Endothelial cell of umbilical vein (primary cell): Measurements from ENCODE around the gene ATP5PD. TPM values are rescaled to one million over a fixed set of nuclear protein-coding genes. Genes with fewer than 3 reads are reported as not detected.

Experiments used
- BruUV-seq: library from RNA; stranded (reverse); fragments of 400-500 nt; replicated peaks from 2 replicates; lab custom pipeline; 2021; lab: Mats Ljungman, UMichigan
- CTCF ChIA-PET: fragments of 300-600, 350-600 bp; sonication (Branson Sonifier 250); formaldehyde crosslinking; loops from one replicate; lab custom pipeline; 2021; ENCODE audit warnings: antibody characterized with exemption, inconsistent platforms; lab: Charles Lee
- POLR2A ChIA-PET: fragments of 300-600, 350-600 bp; sonication (Branson Sonifier 250); formaldehyde crosslinking; loops from one replicate; lab custom pipeline; 2021; ENCODE audit warnings: antibody characterized with exemption, inconsistent platforms; lab: Charles Lee
- DNase-seq: peaks from one replicate; pipeline ENCODE4 v3.0.0-alpha.2; 2011; ENCODE audit warnings: low read depth, low spot score
- FAIRE-seq: peaks from 2 replicates; lab custom pipeline; 2011; peaks lifted over from hg19 to GRCh38; lab: Jason Lieb, UNC
- H2AFZ ChIP-seq: 2 replicates; pipeline ENCODE4 v1.6.0; 2012; ENCODE audit warnings: low read depth, low read length, control low read depth, inconsistent platforms
- H3K27ac ChIP-seq: 2 replicates; pipeline ENCODE4 v1.5.1; 2011; ENCODE audit warnings: low read depth, mild to moderate bottlenecking, control low read depth, low read length, moderate library complexity; ENCODE audit not compliant: insufficient read depth
- H3K27me3 ChIP-seq, 2 experiments: 2 replicates each; pipeline versions ENCODE4 v1.6.0 to v1.6.1; 2011; ENCODE audit warnings: low read length in 2 of 2, mixed read lengths in 1 of 2; ENCODE audit not compliant: control insufficient read depth in 2 of 2, insufficient read depth in 2 of 2
- H3K36me3 ChIP-seq, 2 experiments: 2 replicates in 1 of 2; 3 replicates in 1 of 2; pipeline ENCODE4 v1.5.1; 2011; ENCODE audit warnings: low read length in 2 of 2, mild to moderate bottlenecking in 1 of 2, moderate library complexity in 1 of 2; ENCODE audit not compliant: control insufficient read depth in 2 of 2, insufficient read depth in 2 of 2; ENCODE audit errors: extremely low read depth in 1 of 2
- H3K4me1 ChIP-seq: 3 replicates; pipeline ENCODE4 v1.5.1; 2011; ENCODE audit warnings: mild to moderate bottlenecking, low read length; ENCODE audit not compliant: control insufficient read depth, insufficient read depth; ENCODE audit errors: extremely low read depth
- H3K4me2 ChIP-seq: 2 replicates; pipeline ENCODE4 v1.6.1; 2011; ENCODE audit warnings: low read length, control low read depth, mixed read lengths; ENCODE audit not compliant: insufficient read depth
- H3K4me3 ChIP-seq, 3 experiments: fragments of 200-600 bp in 1 of 3; sonication (generic), shearing (Covaris generic) in 1 of 3; replicated peaks in 1 of 3; 2 replicates each; pipeline ENCODE4 v1.5.1; 2011 to 2016; ENCODE audit warnings: control low read depth in 3 of 3, low read length in 3 of 3, mild to moderate bottlenecking in 2 of 3, inconsistent platforms in 1 of 3, low read depth in 1 of 3, moderate library complexity in 1 of 3; ENCODE audit not compliant: insufficient read depth in 1 of 3
- H3K79me2 ChIP-seq: 2 replicates; pipeline ENCODE4 v1.6.0; 2012; ENCODE audit warnings: low read length, inconsistent platforms; ENCODE audit not compliant: control insufficient read depth, insufficient read depth
- H3K9ac ChIP-seq: replicated peaks from 2 replicates; pipeline ENCODE3; 2011; ENCODE audit warnings: low read length, control low read depth; ENCODE audit not compliant: insufficient read depth; ENCODE audit errors: extremely low read depth
- H3K9me1 ChIP-seq: replicated peaks from 3 replicates; pipeline ENCODE4 v1.6.0; 2011; ENCODE audit warnings: mild to moderate bottlenecking, low read length; ENCODE audit not compliant: control insufficient read depth, insufficient read depth; ENCODE audit errors: extremely low read depth
- H3K9me3 ChIP-seq: replicated peaks from 2 replicates; pipeline ENCODE4 v1.5.1; 2012; ENCODE audit warnings: low read length, inconsistent platforms; ENCODE audit not compliant: control insufficient read depth, insufficient read depth
- H4K20me1 ChIP-seq: replicated peaks from 2 replicates; pipeline ENCODE3; 2011; ENCODE audit warnings: mild to moderate bottlenecking, low read length; ENCODE audit not compliant: control insufficient read depth, insufficient read depth; ENCODE audit errors: extremely low read depth
- EZH2 ChIP-seq: IDR thresholded peaks from 2 replicates; pipeline ENCODE4 v1.6.1; 2012; ENCODE audit warnings: borderline replicate concordance, low read depth, mild to moderate bottlenecking, moderate library complexity, low read length, inconsistent platforms; ENCODE audit not compliant: severe bottlenecking
- FOS ChIP-seq: IDR thresholded peaks from 2 replicates; pipeline ENCODE4 v1.6.1; 2011; ENCODE audit warnings: mild to moderate bottlenecking, low read length, moderate library complexity, borderline replicate concordance; ENCODE audit not compliant: insufficient read depth
- GATA2 ChIP-seq: IDR thresholded peaks from 2 replicates; pipeline ENCODE4 v1.7.0; 2011; ENCODE audit warnings: low read depth, mild to moderate bottlenecking, moderate library complexity, mixed read lengths, low read length; ENCODE audit not compliant: insufficient read length, insufficient read depth
- JUN ChIP-seq: IDR thresholded peaks from 2 replicates; pipeline ENCODE4 v1.6.1; 2011; ENCODE audit warnings: borderline replicate concordance, low read depth; ENCODE audit not compliant: insufficient read length, insufficient read depth
- MYC ChIP-seq: IDR thresholded peaks from one replicate; pipeline ENCODE4 v1.6.1; 2011; ENCODE audit warnings: mild to moderate bottlenecking, low read depth, low read length
- POLR2A ChIP-seq: IDR thresholded peaks from 2 replicates; pipeline ENCODE4 v1.6.1; 2012; ENCODE audit warnings: low read depth, mild to moderate bottlenecking, control low read depth, low read length
- POLR2AphosphoS5 ChIP-seq: IDR thresholded peaks from 2 replicates; pipeline ENCODE4 v1.6.1; 2012; ENCODE audit warnings: low read depth, mild to moderate bottlenecking, control low read depth, low read length, moderate library complexity; ENCODE audit not compliant: insufficient read depth
- dilution Hi-C: fragments of 300-500 bp; cut with MboI; formaldehyde crosslinking; loops from one replicate; pipeline ENCODE4 v1.15.0; 2019; ENCODE audit warnings: low sequenced_read_pairs; ENCODE audit not compliant: extremely low pct_ligation_motif_present
- intact Hi-C: fragments of 100-400 bp; cut with micrococcal nuclease; formaldehyde crosslinking; loops from one replicate; pipeline ENCODE4 v1.10.0; 2022
- polyA plus RNA-seq, 4 experiments: library from polyadenylated mRNA; depleted of rRNA in 3 of 4; stranded (reverse) in 3 of 4; unstranded in 1 of 4; fragments of >200 nt; gene quantifications; 2 replicates each; pipeline versions ENCODE4 v1.2.1 to v1.2.3, GENCODE V29; 2011 to 2012; ENCODE audit warnings: missing spikeins in 1 of 4
- total RNA-seq: library from RNA; stranded (reverse); gene quantifications from 2 replicates; pipeline ENCODE4 v1.2.3, GENCODE V29; 2021
- TF ChIP-seq, protein P1 (sequence below): IDR thresholded peaks from 2 replicates; pipeline ENCODE4 v1.6.1; 2011; ENCODE audit not compliant: insufficient read depth, insufficient read length
- TF ChIP-seq, protein P2 (sequence below), 2 donors: IDR thresholded peaks; 1 replicate in 1 of 2; 2 replicates in 1 of 2; pipeline ENCODE4 v1.5.1; 2011; ENCODE audit warnings: low read length in 2 of 2, mild to moderate bottlenecking in 2 of 2, moderate library complexity in 2 of 2, control low read depth in 1 of 2, inconsistent platforms in 1 of 2, low read depth in 1 of 2; ENCODE audit not compliant: insufficient read depth in 1 of 2; ENCODE audit errors: extremely low read depth in 1 of 2

The ATP5PD gene
- total and polyA plus RNA-seq, 2 donors (not counting 3 experiments of a cell fraction or from before 2014, with no cell fraction given): 182 to 200 TPM

DNA sequence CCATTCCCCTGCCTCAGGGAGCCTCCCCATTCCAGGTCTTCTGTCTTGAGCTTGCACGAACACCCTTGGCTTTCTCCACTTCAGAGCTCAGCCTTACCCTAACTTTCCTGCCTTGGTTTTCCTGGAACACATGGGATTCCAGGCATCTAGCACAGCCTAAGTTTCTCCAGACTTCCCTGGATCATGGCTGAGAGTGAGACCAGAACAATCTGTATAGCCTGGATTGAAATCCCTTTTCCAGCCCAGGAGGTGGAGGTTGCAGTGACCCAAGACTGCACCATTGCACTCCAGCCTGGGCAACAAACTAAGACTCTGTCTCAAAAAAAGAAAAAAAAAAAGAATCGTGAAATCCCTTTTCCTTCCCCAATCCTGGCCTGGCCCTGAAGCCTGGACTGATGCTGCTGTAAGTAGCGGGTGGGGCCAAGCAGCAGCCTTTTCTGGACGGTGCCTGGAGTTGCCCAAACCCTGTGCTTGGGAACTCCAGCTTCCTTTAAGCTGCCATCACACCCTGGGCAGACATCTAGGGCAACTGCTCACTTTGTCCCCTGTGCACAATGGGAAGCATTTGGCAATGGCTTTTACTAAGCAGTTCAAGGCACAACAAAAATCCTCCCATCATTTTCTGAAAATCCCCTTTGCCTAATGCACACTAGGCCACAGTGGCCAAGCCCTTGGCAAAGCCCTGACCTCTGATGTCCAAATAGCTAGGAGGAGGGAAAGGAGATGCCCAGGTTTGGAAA is 29.0 kb upstream of the ATP5PD start:
- no peaks in the 10 kb centered on the region for H4K20me1 ChIP-seq
- no peaks in the 10 kb centered on the region for H3K36me3 ChIP-seq
- H3K27ac ChIP-seq: no peak overlapping the region
- H3K27me3 ChIP-seq: no peaks in the 10 kb centered on the region
- H3K9ac ChIP-seq: no peak overlapping the region
- no peak overlapping the region for H2AFZ ChIP-seq
- POLR2A ChIA-PET: interaction anchor here (0.6 kb wide), 1 partner anchor 34 kb away, joined by 3 read pairs; the partner anchor contains the start of gene ARMC7
- BruUV-seq: no TSS peak
- no peak for FAIRE-seq
- CTCF ChIA-PET: interaction anchor here (0.6 to 3.5 kb wide), 10 partner anchors 10 to 85 kb away, joined by 3 to 15 read pairs (median 4); partner anchors contain the start of gene ARMC7
- dilution Hi-C loops: no loop called here
- TF ChIP-seq POLR2AphosphoS5: no peak
- intact Hi-C loops: loop anchor here (2.0 kb wide), 1 partner anchor 29 kb away; no protein-coding TSS in a partner anchor
- no peaks in the 10 kb centered on the region for H3K9me1 ChIP-seq
- DNase-seq: no peak
- no peak overlapping the region for H3K4me2 ChIP-seq
- no peak overlapping the region for H3K4me3 ChIP-seq
- H3K79me2 ChIP-seq: no peaks in the 10 kb centered on the region
- peaks cover 16% of the 10 kb centered on the region for H3K4me1 ChIP-seq
- H3K9me3 ChIP-seq: no peaks in the 10 kb centered on the region

DNA sequence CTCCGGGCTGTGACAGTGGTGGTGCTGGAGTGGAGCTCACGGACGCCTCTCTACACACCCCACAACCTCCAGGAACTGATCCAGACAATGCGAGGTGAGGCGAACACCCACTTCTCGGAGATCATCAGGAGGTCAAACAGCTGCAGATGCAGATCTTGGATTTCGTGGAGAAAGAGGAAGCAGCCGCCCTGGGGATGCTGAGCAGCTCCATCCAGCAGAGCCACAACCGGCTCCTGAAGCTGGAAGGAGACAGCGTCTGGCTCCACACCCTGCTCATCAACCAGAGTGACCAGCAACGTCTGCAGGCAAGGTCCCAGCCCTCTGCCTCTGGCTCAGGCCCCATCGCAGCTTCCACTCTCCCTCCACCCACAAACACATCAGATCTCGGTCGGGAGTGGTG is 27.8 kb upstream of the ATP5PD start:
- no peak overlapping the region for H3K4me3 ChIP-seq
- no peak overlapping the region for H2AFZ ChIP-seq
- intact Hi-C loops (no loop called here), dilution Hi-C loops (no loop called here)
- no peak for TF ChIP-seq EZH2
- no peak for TF ChIP-seq JUN
- no peak for TF ChIP-seq GATA2
- TF ChIP-seq, protein P1, sequence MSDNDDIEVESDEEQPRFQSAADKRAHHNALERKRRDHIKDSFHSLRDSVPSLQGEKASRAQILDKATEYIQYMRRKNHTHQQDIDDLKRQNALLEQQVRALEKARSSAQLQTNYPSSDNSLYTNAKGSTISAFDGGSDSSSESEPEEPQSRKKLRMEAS: no peak
- TF ChIP-seq POLR2A: no peak
- TF ChIP-seq, protein P2, sequence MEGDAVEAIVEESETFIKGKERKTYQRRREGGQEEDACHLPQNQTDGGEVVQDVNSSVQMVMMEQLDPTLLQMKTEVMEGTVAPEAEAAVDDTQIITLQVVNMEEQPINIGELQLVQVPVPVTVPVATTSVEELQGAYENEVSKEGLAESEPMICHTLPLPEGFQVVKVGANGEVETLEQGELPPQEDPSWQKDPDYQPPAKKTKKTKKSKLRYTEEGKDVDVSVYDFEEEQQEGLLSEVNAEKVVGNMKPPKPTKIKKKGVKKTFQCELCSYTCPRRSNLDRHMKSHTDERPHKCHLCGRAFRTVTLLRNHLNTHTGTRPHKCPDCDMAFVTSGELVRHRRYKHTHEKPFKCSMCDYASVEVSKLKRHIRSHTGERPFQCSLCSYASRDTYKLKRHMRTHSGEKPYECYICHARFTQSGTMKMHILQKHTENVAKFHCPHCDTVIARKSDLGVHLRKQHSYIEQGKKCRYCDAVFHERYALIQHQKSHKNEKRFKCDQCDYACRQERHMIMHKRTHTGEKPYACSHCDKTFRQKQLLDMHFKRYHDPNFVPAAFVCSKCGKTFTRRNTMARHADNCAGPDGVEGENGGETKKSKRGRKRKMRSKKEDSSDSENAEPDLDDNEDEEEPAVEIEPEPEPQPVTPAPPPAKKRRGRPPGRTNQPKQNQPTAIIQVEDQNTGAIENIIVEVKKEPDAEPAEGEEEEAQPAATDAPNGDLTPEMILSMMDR (IDR thresholded peaks at IDR 0.05; ENCODE audit: extremely low read depth in 1 of 2, insufficient read depth in 1 of 2, low read depth in 1 of 2, low read length in 2 of 2): no peak
- TF ChIP-seq MYC: no peak
- no peak for TF ChIP-seq POLR2AphosphoS5
- TF ChIP-seq FOS: no peak
- no peaks in the 10 kb centered on the region for H3K36me3 ChIP-seq
- H3K79me2 ChIP-seq: no peaks in the 10 kb centered on the region
- FAIRE-seq (no peak), DNase-seq (no peak)
- POLR2A ChIA-PET: no interaction called here
- peaks cover 16% of the 10 kb centered on the region for H3K4me1 ChIP-seq
- H3K9me1 ChIP-seq: no peaks in the 10 kb centered on the region
- H3K9me3 ChIP-seq: no peaks in the 10 kb centered on the region
- H4K20me1 ChIP-seq: no peaks in the 10 kb centered on the region
- no peak overlapping the region for H3K9ac ChIP-seq
- BruUV-seq: no TSS peak
- no peaks in the 10 kb centered on the region for H3K27me3 ChIP-seq
- no peak overlapping the region for H3K4me2 ChIP-seq
- CTCF ChIA-PET: interaction anchor here (1.4 to 3.5 kb wide), 6 partner anchors 11 to 165 kb away, joined by 3 to 15 read pairs (median 10); no protein-coding TSS in a partner anchor
- no peak overlapping the region for H3K27ac ChIP-seq
